GM19395 (cell line): ENCODE measurements around the gene EEIG1.

Experiments used
- ATAC-seq: cut with Tn5 transposase; IDR thresholded peaks from one replicate; pipeline ENCODE4 v1.9.1; 2021; ENCODE audit warnings: mild to moderate bottlenecking, moderate library complexity; ENCODE audit not compliant: unreplicated experiment

EEIG1 gene

DNA sequence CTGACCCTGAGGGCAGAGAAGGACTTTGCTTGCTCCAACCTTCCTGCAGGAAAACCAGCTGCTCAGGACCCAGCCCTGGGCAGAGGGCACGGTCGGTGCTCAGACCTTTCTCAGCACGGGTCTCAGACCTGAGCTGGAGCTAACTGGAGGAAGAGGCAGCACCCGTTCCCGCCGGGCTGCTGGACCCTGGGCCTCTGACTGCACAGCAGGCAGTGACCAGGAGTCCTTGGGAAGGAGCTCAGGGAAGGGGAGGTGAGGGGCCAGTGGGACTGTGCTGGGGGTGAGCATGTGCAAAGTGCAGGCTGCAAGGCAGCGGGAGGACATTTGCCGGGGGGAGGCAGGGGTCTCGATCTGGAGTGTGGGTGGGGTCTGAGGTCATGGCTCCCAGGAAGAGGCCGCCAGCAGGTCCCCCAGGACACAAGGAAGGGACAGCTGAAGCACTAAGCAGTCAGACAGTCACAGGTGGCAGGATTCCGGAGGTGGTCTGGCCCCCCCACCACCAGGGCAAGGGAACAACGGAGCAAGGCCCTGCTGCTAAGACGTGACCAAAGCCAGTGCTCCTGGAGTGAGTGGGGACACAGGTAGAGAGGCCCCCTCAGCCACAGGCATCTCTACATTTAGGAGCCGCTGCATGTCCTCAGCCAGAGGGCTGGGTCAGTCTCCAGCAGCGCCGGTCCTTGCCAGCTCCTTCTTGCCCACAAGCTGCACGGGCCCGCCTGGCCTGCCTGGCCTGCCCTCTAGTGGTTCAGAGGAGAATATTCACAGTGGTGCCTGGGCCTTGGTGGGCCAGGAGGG lies 38.4 kb downstream of the EEIG1 start:
- ATAC-seq = no peak

DNA sequence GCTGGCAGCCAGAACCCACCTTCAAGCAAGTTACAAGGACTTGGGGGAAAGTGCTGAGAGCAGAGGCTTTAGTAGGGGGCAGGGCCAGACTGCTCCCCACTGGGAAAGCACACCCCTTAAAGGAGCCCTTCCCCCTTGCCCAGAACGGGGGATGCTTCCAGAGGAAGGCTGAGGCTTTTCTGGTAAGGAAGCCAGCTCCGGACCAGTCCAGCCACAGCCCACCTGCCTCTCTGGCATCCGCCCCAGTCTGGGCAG lies 38.9 kb downstream of the EEIG1 start:
- no peak for ATAC-seq

DNA sequence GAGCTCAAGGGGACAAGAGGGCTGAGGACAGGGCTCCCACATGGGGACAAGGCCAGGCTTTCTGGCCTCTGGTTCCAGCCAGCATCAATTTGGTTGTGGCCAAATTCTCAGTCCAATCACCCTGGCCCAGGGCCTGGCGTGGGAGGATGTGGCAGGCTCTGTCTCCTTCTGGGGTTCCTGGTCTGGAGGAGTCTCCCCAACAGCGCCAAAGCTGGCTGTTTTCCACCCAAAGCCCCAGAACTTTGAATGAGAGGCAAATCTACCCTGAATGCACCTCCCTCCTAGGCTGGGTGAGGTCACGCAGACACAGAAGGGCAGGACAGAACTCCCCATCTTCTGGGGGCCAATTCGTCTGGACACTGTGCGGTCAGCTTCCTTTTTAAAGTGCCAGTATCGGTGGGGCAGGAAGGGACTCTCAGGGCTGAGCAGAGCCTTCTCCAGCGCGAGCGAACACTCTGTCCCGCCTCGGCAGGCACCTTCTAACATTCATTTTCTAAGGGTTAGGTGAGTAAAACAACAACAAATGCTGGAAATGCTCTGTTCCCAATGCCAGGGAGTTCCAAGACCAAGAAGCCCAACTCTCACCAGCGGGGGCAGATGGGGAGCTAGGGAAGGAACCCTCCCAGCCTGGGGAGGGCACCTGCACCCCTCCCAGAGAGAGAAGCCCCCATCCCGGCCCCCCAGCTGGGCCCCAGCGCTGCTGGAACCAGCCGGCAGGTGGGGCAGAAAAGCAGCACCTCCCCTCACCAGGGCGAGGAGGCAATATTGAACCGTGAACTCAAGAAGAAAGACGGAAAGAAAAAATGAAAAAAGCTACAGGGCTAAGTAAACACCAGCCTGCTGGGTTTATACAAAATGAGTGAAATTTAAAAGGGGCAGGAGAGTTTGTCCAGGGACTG lies 39.5 kb downstream of the EEIG1 start:
- ATAC-seq = no peak

DNA sequence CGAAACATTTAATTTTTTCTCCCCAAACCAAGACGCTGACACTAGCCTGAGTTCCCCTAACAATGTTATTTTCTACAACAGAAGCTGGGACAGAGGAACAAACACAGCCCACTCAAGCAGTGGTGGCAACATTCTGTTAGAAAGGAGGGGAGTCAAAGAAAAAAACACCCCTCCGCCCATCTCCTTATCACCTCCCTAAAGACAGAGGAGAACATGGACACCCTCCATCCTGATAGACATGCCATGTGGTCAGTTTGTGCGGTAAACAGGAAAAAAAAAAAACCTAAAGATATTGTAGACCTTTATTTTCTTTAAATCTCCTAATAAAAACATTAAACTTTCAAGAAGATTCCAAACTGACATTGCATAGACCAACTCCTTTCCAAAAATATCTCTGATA lies 40.2 kb downstream of the EEIG1 start:
- ATAC-seq = no peak

DNA sequence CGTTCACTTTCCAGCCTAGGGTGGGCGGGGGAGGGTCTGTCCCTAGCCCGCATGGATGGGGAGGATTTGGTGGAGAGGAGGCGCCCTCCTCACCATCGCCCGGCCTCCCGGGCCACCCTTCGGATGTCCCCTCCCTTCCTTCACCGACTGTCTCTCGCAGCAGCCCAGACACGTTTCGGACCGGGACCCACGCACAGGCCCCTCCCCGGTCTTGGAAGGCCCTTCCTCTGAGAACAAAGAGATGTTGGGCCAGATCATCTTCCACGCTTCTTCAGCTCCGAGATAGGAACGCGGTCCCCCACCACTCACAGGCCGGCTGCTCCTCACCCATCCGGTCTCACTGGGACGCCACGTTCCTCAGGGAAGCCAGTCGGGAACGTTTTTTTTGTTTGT lies 42.5 kb downstream of the EEIG1 start:
- ATAC-seq = no peak

DNA sequence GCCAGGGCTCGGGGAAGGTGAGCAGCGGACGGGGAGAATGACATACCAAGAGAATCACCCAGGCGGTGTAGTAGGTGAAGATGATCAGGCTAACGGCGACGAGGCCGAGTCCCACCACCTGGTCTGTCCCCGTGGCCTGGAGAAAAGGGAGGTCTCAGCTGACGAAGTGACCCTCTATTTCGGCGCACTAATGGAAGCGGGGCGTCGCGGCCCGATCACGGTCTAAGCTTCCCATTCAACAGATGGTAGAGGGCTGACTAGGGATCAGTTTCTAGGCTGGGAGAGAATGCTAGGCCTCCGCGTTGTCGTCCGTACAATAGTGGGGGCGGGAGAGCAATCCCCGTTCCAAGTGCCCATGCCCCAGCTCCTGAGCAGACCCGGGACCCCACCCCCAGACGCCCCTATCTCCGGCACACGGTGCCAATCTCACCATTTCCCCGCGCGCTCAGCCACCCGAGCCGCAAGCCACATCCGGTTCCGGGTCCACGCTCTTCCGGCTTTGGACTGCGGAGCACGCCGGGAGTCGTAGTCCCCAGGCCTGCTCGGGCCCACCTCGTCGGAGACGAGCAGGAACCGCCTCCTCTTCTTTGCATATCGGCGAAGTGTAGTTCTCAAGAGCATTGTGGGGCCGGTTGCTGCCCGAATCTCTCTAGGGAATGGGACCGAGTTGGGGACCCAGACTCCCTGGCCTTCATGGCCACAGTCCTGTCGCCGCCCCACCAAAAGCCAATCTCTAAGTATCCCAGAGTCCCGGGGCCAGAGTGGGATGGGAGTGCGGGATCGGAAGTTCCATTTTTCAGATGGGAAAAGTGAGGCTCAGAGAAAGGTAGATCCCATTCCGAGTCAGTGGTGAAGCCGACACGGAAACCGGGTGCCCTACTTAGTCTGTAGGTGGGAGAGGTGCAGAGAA lies 43.1 kb downstream of the EEIG1 start, which contains the start of gene DPM2:
TSS of gene DPM2 (minus strand) at position 467 of the 910 bp plus-strand sequence. CDS start at position 433, 34 bp downstream.
- ATAC-seq = peak; percentile 86

DNA sequence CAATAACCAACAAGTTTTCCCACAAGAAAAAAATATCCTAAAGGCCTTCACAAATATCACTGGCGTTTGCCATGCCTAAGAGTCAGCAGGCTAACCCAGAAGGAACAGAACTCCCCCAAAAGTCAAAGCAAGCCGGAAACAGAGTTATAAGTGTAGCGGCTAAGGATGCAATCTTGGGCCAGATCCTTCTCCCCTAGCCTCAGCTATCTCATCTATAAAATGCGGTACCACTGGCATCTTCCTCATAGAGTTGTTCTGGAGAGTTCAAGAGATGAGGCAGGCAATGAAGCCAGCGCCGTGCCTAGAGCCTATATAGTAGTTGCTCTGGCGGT lies 43.8 kb downstream of the EEIG1 start:
- ATAC-seq = no peak

DNA sequence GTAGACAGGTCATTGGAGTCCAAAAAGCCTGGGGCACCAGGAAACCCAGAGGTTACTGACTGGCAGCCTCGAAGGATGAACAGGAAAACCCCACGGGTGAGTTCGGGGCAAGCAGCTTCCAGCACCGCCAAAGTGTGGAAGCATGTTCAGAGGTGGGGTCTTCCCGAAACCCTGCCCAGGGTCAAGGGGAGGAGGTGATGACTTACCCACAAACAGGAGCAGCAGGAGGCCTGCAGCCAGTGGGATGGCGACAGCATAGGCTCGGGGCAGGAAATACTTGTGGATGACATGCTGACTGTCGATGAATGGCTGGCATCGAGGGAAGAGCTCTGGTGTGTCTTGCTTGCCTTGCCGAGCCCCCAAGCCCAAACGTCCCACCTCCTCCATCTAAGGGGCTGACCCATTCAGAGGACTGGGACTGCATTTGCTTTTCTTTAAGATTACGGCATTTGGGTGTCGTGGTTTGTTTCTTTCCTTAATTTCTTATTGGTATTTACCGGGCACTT lies 44.4 kb downstream of the EEIG1 start:
- ATAC-seq = no peak

DNA sequence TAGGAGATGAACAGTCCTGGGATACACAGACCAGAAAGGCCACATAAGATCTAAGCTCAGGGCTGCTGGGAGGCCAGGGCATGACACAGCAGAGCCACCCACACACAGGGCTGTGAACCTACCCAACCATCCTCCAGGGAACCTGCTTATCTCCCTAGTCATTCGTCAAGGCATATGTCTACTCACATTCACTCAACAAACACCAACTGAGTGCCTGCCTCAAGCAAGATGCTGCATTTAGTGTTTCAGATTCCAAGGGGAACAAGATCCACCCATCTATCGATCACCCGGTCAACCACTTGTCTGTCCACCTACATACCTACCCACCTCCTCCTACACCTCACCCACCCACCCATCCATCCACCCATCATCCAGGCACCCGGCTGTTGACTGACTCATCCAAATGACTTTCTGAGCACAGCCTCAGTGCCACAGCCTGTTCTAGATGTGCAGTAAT lies 45.0 kb downstream of the EEIG1 start:
- no peak for ATAC-seq

DNA sequence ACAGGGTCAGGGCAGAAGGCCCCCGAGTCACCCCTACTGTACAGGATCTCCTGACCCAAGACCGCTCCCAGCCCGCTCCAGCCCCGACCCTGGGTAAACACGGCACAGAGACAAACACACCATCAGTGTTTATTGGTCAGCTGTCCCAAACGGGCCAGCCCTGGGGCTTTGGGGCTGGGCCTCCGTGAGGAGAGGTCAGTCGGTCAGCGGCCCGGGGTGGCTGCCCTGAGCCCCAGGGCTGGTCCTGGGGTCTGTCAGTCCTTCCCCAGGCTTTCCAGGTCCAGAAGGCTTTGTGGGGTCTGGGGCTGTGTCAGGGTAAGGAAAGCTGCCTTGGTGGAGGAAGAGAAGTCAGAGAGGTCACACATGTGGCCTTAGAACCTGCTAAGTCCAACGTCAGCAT lies 45.8 kb downstream of the EEIG1 start:
- ATAC-seq = no peak

DNA sequence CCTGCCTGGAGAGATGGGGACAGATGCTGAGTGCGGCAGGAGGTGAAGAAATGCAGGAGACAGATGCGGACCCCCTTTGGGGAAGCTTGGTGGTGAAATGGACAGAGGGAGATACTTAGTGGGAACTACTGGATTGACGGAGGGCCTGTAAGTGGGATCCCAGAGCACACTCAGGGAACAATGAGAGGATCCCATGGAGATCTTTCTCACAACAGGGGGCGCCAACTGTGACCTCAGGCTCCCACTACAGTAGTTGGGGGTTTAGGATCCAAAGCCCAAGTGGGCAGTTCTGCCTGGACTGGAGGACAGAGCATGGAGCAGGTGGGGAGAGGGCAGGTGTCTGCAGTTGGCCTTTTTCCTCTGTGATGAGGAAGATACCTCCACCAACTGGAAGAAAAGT lies 46.5 kb downstream of the EEIG1 start:
- no peak for ATAC-seq

DNA sequence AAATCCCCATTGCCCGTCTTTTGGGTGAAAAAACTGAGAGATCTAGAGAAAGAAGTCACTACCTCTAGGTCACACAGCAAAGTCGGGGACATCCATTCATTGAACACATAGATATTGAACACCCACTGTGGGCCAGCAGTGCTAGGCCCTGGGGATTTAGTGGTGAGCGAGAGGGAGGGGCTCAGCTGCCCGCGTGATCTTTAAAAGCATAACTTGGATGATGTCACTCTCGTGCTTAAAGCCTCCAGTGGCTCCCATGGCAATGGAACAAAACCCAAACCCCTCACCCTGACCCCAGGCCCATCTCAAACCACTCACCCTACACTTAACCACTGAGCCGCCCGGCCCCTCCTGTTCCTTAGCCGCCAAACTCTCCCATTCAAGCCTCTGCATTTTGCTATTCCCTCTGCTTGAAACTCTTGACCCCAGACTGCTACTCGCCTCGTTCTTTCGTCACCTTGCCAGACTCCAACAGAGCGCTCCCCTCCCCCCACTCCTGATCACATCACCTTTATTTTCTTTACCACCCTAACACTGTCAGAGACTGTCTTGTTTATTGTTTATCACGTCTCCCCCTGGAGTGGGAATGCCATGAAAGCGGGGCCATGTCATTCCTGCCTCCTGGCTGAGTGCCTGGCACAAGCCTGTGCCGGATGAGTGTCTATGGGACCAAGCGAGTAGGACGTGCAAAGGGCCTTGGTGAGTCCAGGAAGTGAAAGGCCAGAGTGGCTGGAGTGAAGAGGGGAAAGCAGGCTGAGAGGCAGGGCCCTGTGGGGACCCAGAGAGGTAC lies 49.5 kb downstream of the EEIG1 start:
- ATAC-seq = no peak
